ENCODE results near the gene ELF1. TPM values are rescaled to one million over a fixed set of nuclear protein-coding genes. Genes with fewer than 3 reads are reported as not detected.

The ELF1 gene
- total RNA-seq = 77.8 TPM

DNA sequence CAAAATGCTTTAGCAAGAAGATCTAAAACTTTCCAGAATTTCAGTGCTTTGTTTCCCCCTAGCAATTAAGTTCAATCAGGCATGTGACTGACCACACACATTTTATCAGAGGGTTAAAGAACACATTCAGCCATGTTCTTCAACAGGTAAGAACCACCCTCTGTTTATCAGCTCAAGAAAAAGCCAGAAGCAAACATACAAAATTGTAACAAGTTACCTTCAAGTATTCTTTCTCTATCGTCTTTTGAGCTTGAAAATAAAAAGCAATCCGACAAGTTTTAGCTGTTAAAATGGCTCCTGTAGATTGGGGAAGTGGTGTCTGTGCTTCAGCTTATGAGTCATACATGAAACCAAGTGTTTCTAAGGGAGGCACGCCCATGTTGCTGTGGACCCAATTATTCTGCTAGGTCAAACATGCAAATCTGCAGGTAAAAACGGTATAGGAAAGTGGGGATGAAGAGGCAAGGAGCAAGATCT is at the start of gene ELF1:
Gene ELF1, minus strand, starts transcription at position 306 of the 477 bp plus-strand sequence. CDS start 37,262 bp downstream, outside the sequence.

DNA sequence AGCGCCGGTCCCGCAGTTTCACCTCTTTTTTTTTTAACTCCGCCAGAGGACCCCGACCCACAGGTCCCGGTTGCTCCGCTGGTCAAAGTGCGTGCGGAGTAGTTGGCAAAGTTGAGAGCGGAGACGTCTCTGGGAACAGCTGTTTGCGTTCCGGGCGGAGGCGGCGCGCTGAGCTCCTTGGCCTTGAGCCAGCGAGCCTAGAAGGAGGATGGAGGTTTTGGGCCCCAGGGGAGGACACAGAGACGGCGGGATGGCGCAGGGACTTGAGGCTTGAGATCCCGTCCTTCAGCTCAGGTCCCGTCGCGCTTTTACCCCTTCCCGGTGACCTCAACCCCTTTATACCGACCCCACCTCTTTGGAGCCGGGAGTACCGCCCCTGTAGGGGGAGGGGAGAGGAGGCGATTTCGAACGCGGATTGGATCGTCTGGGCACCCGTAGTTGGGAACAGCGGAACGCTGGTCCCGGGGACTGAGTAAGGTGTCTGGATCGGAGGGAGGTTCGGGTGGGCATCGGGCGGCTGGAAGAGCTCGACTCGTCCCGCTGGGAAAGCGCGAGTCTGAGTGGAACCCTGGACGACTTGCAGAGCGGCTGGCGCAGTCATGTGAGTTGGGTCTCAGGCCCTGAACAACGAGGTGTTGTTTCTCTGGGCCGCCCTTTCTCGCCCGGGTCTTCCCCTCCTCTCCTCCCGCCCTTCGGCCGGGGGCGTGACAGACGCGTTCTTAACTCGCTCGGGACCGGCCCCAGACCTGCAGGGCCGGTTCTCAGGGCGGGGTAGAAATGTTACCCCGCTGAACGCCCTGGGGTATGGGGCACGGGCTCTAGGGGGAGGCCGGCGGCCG is 42.2 kb upstream of the ELF1 start, which contains the start of gene WBP4:
Gene WBP4, plus strand, starts transcription at position 435 of the 839 bp plus-strand sequence. Its CDS starts 165 bp downstream, at position 600.

Other genes starting within 250 kb of the ELF1 start
- gene MRPS31, start 248.1 kb downstream of the ELF1 start, total RNA-seq = 23.1 TPM
- 15.7 TPM for gene SLC25A15, start 229.7 kb downstream of the ELF1 start, total RNA-seq
- gene WBP4, start 42.2 kb upstream of the ELF1 start, total RNA-seq = 6.7 TPM
- 14.9 TPM for gene KBTBD6, start 113.5 kb upstream of the ELF1 start, total RNA-seq
- gene KBTBD7, start 175.3 kb upstream of the ELF1 start, total RNA-seq = 16.1 TPM
- gene MTRF1, start 244.3 kb upstream of the ELF1 start, total RNA-seq = 11.9 TPM

All from metanephros (tissue), 1 donor.